HUES6 (cell line): Measurements from ENCODE around the gene PRR36.

Experiments used
- H3K27ac ChIP-seq: 2 replicates; pipeline ENCODE4 v1.7.0; 2013; ENCODE audit warnings: low read depth, mild to moderate bottlenecking, low read length, inconsistent platforms
- H3K27me3 ChIP-seq: 2 replicates; pipeline ENCODE4 v1.6.1; 2013; ENCODE audit warnings: low read length; ENCODE audit not compliant: control insufficient read depth, insufficient read depth
- H3K36me3 ChIP-seq: 2 replicates; pipeline ENCODE4 v1.6.1; 2013; ENCODE audit warnings: low read length; ENCODE audit not compliant: control insufficient read depth, insufficient read depth
- H3K4me1 ChIP-seq: 2 replicates; pipeline ENCODE4 v1.6.1; 2013; ENCODE audit warnings: low read length; ENCODE audit not compliant: control insufficient read depth, insufficient read depth
- H3K4me3 ChIP-seq: 2 replicates; pipeline ENCODE4 v1.5.1; 2013; ENCODE audit warnings: low read depth, low read length
- H3K9ac ChIP-seq: one replicate; pipeline ENCODE4 v1.6.1; 2013; ENCODE audit warnings: mild to moderate bottlenecking, low read length
- H3K9me3 ChIP-seq: 2 replicates; pipeline ENCODE4 v1.6.1; 2013; ENCODE audit warnings: low read depth, low read length; ENCODE audit not compliant: control insufficient read depth, insufficient read depth

The PRR36 gene

GRCh38 chr19:7868671-7869452 lies 5.3 kb downstream of the PRR36 start:
- H3K27me3 ChIP-seq: peaks cover 56% of the 10 kb centered on the region
- peaks cover 25% of the 10 kb centered on the region for H3K4me1 ChIP-seq
- H3K36me3 ChIP-seq: no peaks in the 10 kb centered on the region
- H3K9me3 ChIP-seq: no peaks in the 10 kb centered on the region
- H3K27ac ChIP-seq: no peak overlapping the region
- H3K4me3 ChIP-seq: peak overlapping the region; percentile 69
- no peak overlapping the region for H3K9ac ChIP-seq

GRCh38 chr19:7868326-7868670 lies 5.9 kb downstream of the PRR36 start:
- H3K27ac ChIP-seq: no peak overlapping the region
- peak overlapping the region; percentile 69 for H3K4me3 ChIP-seq
- no peaks in the 10 kb centered on the region for H3K9me3 ChIP-seq
- H3K9ac ChIP-seq: no peak overlapping the region
- peaks cover 56% of the 10 kb centered on the region for H3K27me3 ChIP-seq
- H3K4me1 ChIP-seq: peaks cover 31% of the 10 kb centered on the region
- no peaks in the 10 kb centered on the region for H3K36me3 ChIP-seq

- H3K4me3 ChIP-seq: no peak overlapping the region
- no peak overlapping the region for H3K9ac ChIP-seq
- H3K27ac ChIP-seq: no peak overlapping the region
- peaks cover 53% of the 10 kb centered on the region for H3K27me3 ChIP-seq
- H3K4me1 ChIP-seq: peaks cover 31% of the 10 kb centered on the region
- H3K36me3 ChIP-seq: no peaks in the 10 kb centered on the region
- no peaks in the 10 kb centered on the region for H3K9me3 ChIP-seq
Observed at GRCh38 chr19:7867092-7867844, 6.9 kb downstream of the PRR36 start.

GRCh38 chr19:7866399-7867091 lies 7.6 kb downstream of the PRR36 start:
- H3K27me3 ChIP-seq: peaks cover 60% of the 10 kb centered on the region
- H3K4me3 ChIP-seq: no peak overlapping the region
- H3K27ac ChIP-seq: no peak overlapping the region
- no peaks in the 10 kb centered on the region for H3K9me3 ChIP-seq
- no peak overlapping the region for H3K9ac ChIP-seq
- peaks cover 34% of the 10 kb centered on the region for H3K4me1 ChIP-seq
- H3K36me3 ChIP-seq: no peaks in the 10 kb centered on the region

GRCh38 chr19:7865262-7865911 lies 8.8 kb downstream of the PRR36 start:
- Histone ChIP-seq H3K4me1 (peaks cover 32% of the 10 kb centered on the region), H3K4me3 (no peak overlapping the region; the same call in 1 of the 2 replicates), H3K9ac (no peak overlapping the region), H3K27me3 (peaks cover 71% of the 10 kb centered on the region), H3K36me3 (no peaks in the 10 kb centered on the region), H3K9me3 (no peaks in the 10 kb centered on the region), H3K27ac (no peak overlapping the region)

GRCh38 chr19:7864690-7865074 lies 9.5 kb downstream of the PRR36 start:
- no peaks in the 10 kb centered on the region for H3K9me3 ChIP-seq
- no peak overlapping the region for H3K9ac ChIP-seq
- H3K36me3 ChIP-seq: no peaks in the 10 kb centered on the region
- H3K4me3 ChIP-seq: no peak overlapping the region
- peaks cover 78% of the 10 kb centered on the region for H3K27me3 ChIP-seq
- peaks cover 32% of the 10 kb centered on the region for H3K4me1 ChIP-seq
- H3K27ac ChIP-seq: no peak overlapping the region

GRCh38 chr19:7863971-7864689 lies 10.1 kb downstream of the PRR36 start:
- Histone ChIP-seq H3K4me1 (peaks cover 32% of the 10 kb centered on the region), H3K9ac (no peak overlapping the region), H3K9me3 (no peaks in the 10 kb centered on the region), H3K27me3 (peaks cover 84% of the 10 kb centered on the region), H3K4me3 (no peak overlapping the region; the same call in 1 of the 2 replicates), H3K27ac (no peak overlapping the region), H3K36me3 (no peaks in the 10 kb centered on the region)

- Histone ChIP-seq H3K4me3 (peak overlapping the region; percentile 66), H3K4me1 (peaks cover 35% of the 10 kb centered on the region), H3K9me3 (no peaks in the 10 kb centered on the region), H3K27ac (no peak overlapping the region), H3K36me3 (no peaks in the 10 kb centered on the region), H3K27me3 (peaks cover 89% of the 10 kb centered on the region), H3K9ac (no peak overlapping the region)
Observed at GRCh38 chr19:7863157-7863970, 10.8 kb downstream of the PRR36 start.

- no peak overlapping the region for H3K27ac ChIP-seq
- H3K9me3 ChIP-seq: no peaks in the 10 kb centered on the region
- H3K36me3 ChIP-seq: no peaks in the 10 kb centered on the region
- H3K4me1 ChIP-seq: peaks cover 42% of the 10 kb centered on the region
- H3K4me3 ChIP-seq: peak overlapping the region; percentile 71
- H3K27me3 ChIP-seq: peaks cover 89% of the 10 kb centered on the region
- H3K9ac ChIP-seq: no peak overlapping the region
Observed at GRCh38 chr19:7862413-7862951, 11.7 kb downstream of the PRR36 start.
